OCI-LY7 (cell line): Measurements from ENCODE around the gene MTCL1. TPM values are rescaled to one million over a fixed set of nuclear protein-coding genes. Genes with fewer than 3 reads are reported as not detected.

Experiments
- BruUV-seq: library from RNA; stranded (reverse); fragments of 400-500 nt; replicated peaks from 2 replicates; lab custom pipeline; 2021; lab: Mats Ljungman, UMichigan
- CTCF ChIA-PET: fragments of 300-600 bp; sonication (Branson Sonifier 250); formaldehyde crosslinking; loops from one replicate; lab custom pipeline; 2022; ENCODE audit warnings: antibody characterized with exemption; ENCODE audit not compliant: unreplicated experiment; lab: Charles Lee
- POLR2A ChIA-PET: fragments of 300-600 bp; sonication (Branson Sonifier 250); formaldehyde crosslinking; loops from one replicate; lab custom pipeline; 2022; ENCODE audit warnings: antibody characterized with exemption; lab: Charles Lee
- DNase-seq: peaks from one replicate; pipeline ENCODE4 v3.0.0-alpha.2; 2015; ENCODE audit warnings: low spot score
- H2AFZ ChIP-seq: fragments of 200-600 bp; sonication (generic), shearing (Covaris generic); 2 replicates; pipeline ENCODE4 v1.6.1; 2014; ENCODE audit warnings: mild to moderate bottlenecking, antibody characterized with exemption, low read length, moderate library complexity
- H3K27ac ChIP-seq: fragments of 200-600 bp; sonication (generic); 2 replicates; pipeline ENCODE4 v1.5.1; 2014; ENCODE audit warnings: mixed run types, low read depth, mild to moderate bottlenecking, moderate library complexity, low read length, inconsistent platforms; ENCODE audit not compliant: poor library complexity, severe bottlenecking
- H3K36me3 ChIP-seq: fragments of 200-600 bp; sonication (generic); 2 replicates; pipeline ENCODE4 v1.6.1; 2014; ENCODE audit warnings: mild to moderate bottlenecking, antibody characterized with exemption, low read length, moderate library complexity, mixed read lengths; ENCODE audit not compliant: insufficient read depth
- H3K4me1 ChIP-seq: fragments of 200-600 bp; sonication (generic); 2 replicates; pipeline ENCODE4 v1.5.1; 2014; ENCODE audit warnings: mild to moderate bottlenecking, low read length; ENCODE audit not compliant: insufficient read depth, poor library complexity, severe bottlenecking
- H3K4me2 ChIP-seq: fragments of 200-600 bp; sonication (generic); 2 replicates; pipeline ENCODE4 v1.6.1; 2014; ENCODE audit warnings: mild to moderate bottlenecking, low read length
- H3K4me3 ChIP-seq: fragments of 200-600 bp; sonication (generic); 2 replicates; pipeline ENCODE4 v1.5.1; 2014; ENCODE audit warnings: mild to moderate bottlenecking, low read depth, low read length; ENCODE audit not compliant: poor library complexity, severe bottlenecking
- H3K79me2 ChIP-seq: fragments of 200-600 bp; sonication (generic); 2 replicates; pipeline ENCODE4 v1.6.1; 2016; ENCODE audit warnings: low read depth, mild to moderate bottlenecking, low read length, moderate library complexity, mixed read lengths; ENCODE audit not compliant: insufficient read depth
- H3K9me2 ChIP-seq: fragments of 200-600 bp; sonication (generic); 2 replicates; pipeline ENCODE4 v1.6.1; 2016; ENCODE audit warnings: mild to moderate bottlenecking, low read length, mixed read lengths; ENCODE audit not compliant: insufficient read depth
- H3K9me3 ChIP-seq: fragments of 200-600 bp; sonication (generic); 2 replicates; pipeline ENCODE4 v1.6.1; 2014; ENCODE audit warnings: mild to moderate bottlenecking, mixed run types, low read length, mixed read lengths
- H4K20me1 ChIP-seq: fragments of 200-600 bp; sonication (generic); 2 replicates; pipeline ENCODE4 v1.6.1; 2014; ENCODE audit warnings: mild to moderate bottlenecking, antibody characterized with exemption, low read length, moderate library complexity, mixed read lengths; ENCODE audit not compliant: insufficient read depth
- EZH2phosphoT487 ChIP-seq: fragments of 200-600 bp; sonication (generic); IDR thresholded peaks from 2 replicates; pipeline ENCODE4 v1.6.1; 2018; ENCODE audit warnings: low read depth, borderline replicate concordance, mild to moderate bottlenecking, mixed run types, antibody characterized with exemption, low read length, moderate library complexity, mixed read lengths
- intact Hi-C: fragments of 100-400 bp; cut with micrococcal nuclease; formaldehyde crosslinking; loops from one replicate; pipeline ENCODE4 v1.10.0; 2022; ENCODE audit not compliant: unreplicated experiment
- total RNA-seq, 2 experiments: library from RNA; depleted of rRNA in 1 of 2; stranded (reverse); fragments of >200 nt in 1 of 2; shearing (Covaris generic) in 1 of 2; gene quantifications; 2 replicates each; pipeline ENCODE4 v1.2.3, GENCODE V29; 2014 to 2022
- TF ChIP-seq, protein P1 (sequence below): fragments of 200-600 bp; sonication (generic); conservative IDR thresholded peaks from 2 replicates; pipeline ENCODE4 v1.5.1; 2014; ENCODE audit warnings: mild to moderate bottlenecking, antibody characterized with exemption, low read length, moderate library complexity, mixed read lengths

Gene MTCL1
- total RNA-seq, 2 experiments from 2014 or later, result 96.8 to 159 TPM

- ChIA-PET POLR2A (interaction anchor here (0.6 to 1.0 kb wide), 3 partner anchors 10 to 86 kb away, joined by 3 to 4 read pairs (median 3); no protein-coding TSS in a partner anchor), CTCF (interaction anchor here (0.6 kb wide), 1 partner anchor 14 kb away, joined by 4 read pairs; no protein-coding TSS in a partner anchor)
- Histone ChIP-seq H2AFZ (no peak overlapping the region), H3K9me3 (peaks cover 22% of the 10 kb centered on the region), H3K27ac (no peak overlapping the region), H3K9me2 (no peaks in the 10 kb centered on the region), H3K79me2 (no peaks in the 10 kb centered on the region), H4K20me1 (no peaks in the 10 kb centered on the region), H3K4me1 (no peaks in the 10 kb centered on the region), H3K4me3 (no peak overlapping the region), H3K4me2 (no peak overlapping the region), H3K36me3 (peaks cover 77% of the 10 kb centered on the region)
- TF ChIP-seq, protein P1, sequence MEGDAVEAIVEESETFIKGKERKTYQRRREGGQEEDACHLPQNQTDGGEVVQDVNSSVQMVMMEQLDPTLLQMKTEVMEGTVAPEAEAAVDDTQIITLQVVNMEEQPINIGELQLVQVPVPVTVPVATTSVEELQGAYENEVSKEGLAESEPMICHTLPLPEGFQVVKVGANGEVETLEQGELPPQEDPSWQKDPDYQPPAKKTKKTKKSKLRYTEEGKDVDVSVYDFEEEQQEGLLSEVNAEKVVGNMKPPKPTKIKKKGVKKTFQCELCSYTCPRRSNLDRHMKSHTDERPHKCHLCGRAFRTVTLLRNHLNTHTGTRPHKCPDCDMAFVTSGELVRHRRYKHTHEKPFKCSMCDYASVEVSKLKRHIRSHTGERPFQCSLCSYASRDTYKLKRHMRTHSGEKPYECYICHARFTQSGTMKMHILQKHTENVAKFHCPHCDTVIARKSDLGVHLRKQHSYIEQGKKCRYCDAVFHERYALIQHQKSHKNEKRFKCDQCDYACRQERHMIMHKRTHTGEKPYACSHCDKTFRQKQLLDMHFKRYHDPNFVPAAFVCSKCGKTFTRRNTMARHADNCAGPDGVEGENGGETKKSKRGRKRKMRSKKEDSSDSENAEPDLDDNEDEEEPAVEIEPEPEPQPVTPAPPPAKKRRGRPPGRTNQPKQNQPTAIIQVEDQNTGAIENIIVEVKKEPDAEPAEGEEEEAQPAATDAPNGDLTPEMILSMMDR, result no peak
- TF ChIP-seq EZH2phosphoT487, result no peak
- no TSS peak for BruUV-seq
- no peak for DNase-seq
- intact Hi-C loops, result no loop called here
Observed at GRCh38 chr18:8766559-8767293, 61.4 kb downstream of the MTCL1 start.

GRCh38 chr18:8767340-8767739 lies 62.0 kb downstream of the MTCL1 start:
- ChIA-PET POLR2A (interaction anchor here (0.6 to 1.0 kb wide), 3 partner anchors 9 to 86 kb away, joined by 3 to 4 read pairs (median 3); no protein-coding TSS in a partner anchor), CTCF (no interaction called here)
- no TSS peak for BruUV-seq
- Histone ChIP-seq H4K20me1 (no peaks in the 10 kb centered on the region), H3K27ac (no peak overlapping the region), H2AFZ (no peak overlapping the region), H3K4me3 (no peak overlapping the region), H3K4me2 (no peak overlapping the region), H3K9me3 (peaks cover 16% of the 10 kb centered on the region), H3K36me3 (peaks cover 75% of the 10 kb centered on the region), H3K79me2 (no peaks in the 10 kb centered on the region), H3K4me1 (no peaks in the 10 kb centered on the region), H3K9me2 (no peaks in the 10 kb centered on the region)
- TF ChIP-seq, protein P1, result no peak
- TF ChIP-seq EZH2phosphoT487, result no peak
- intact Hi-C loops, result no loop called here
- no peak for DNase-seq

DNA sequence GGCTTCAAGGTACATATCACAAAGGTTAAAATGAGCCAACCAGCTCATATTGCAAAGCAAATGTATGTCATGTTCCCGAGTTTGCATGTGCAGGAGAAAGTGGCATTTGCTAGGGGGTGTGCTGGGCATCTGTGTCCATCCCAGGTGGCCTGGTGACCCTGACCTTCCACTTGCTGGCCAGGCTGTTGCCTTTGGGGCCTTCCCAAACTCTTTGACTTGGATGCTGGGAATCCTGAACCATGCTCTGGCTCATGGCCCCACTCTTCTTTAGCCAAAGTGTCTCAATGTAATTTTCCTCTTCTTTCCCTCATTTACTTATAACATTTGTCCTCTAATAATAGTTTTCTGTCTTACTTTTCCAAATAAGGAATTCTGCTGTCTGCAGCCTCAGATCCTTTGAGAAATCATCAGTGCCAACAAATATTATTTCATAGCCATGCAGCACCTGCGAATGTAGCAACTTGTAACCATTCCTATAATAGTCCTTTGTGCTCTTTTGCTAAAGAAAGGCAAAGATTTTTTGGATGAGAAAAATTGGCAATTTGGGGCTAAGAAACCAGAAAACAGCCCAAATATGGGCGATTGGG lies 64.2 kb downstream of the MTCL1 start:
- BruUV-seq, result no TSS peak
- intact Hi-C loops, result no loop called here
- POLR2A ChIA-PET, result no interaction called here

More for the DNA sequence above, 64.2 kb downstream of the MTCL1 start:
- H3K4me3 ChIP-seq, result no peak overlapping the region
- H3K4me1 ChIP-seq, result no peaks in the 10 kb centered on the region
- no peaks in the 10 kb centered on the region for H3K79me2 ChIP-seq
- no peak overlapping the region for H2AFZ ChIP-seq
- peaks cover 59% of the 10 kb centered on the region for H3K36me3 ChIP-seq
- CTCF ChIA-PET, result no interaction called here
- TF ChIP-seq EZH2phosphoT487, result no peak
- TF ChIP-seq, protein P1, result no peak
- H3K9me2 ChIP-seq, result no peaks in the 10 kb centered on the region
- H3K27ac ChIP-seq, result no peak overlapping the region
- H3K9me3 ChIP-seq, result no peaks in the 10 kb centered on the region
- DNase-seq, result no peak
- no peaks in the 10 kb centered on the region for H4K20me1 ChIP-seq
- H3K4me2 ChIP-seq, result no peak overlapping the region
